GM12873 (cell line): ENCODE results near the gene FMN2.
A peak's percentile ranks its signal among the peaks of the same experiment; 100 is the strongest.

ENCODE experiments used
- TF ChIP-seq, protein P1 (sequence below): IDR thresholded peaks from 2 replicates; pipeline ENCODE4 v1.5.1; 2012; ENCODE audit warnings: low read depth, mild to moderate bottlenecking, moderate library complexity, low read length, control low read depth; ENCODE audit not compliant: insufficient read depth; ENCODE audit errors: missing control alignments

The FMN2 gene

DNA sequence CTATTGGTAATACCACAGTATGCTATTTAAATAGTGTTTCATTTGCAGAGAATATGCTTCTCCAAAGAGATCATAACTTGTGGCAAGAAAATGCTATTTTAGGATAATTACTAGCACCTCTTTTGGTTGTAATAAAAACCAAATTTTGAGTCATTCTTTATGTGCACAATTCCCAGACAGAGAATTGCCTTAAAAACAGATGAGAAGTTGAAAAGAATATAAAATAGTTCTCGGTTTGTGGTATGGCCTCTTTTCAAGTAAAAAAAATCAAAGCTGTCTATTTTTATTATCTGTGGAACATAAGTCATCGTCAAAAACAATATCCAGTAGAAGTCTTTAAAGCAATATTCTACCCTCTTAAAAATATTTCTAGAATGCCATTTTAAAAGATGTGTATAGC is 334.4 kb downstream of the FMN2 start:
- TF ChIP-seq, protein P1, sequence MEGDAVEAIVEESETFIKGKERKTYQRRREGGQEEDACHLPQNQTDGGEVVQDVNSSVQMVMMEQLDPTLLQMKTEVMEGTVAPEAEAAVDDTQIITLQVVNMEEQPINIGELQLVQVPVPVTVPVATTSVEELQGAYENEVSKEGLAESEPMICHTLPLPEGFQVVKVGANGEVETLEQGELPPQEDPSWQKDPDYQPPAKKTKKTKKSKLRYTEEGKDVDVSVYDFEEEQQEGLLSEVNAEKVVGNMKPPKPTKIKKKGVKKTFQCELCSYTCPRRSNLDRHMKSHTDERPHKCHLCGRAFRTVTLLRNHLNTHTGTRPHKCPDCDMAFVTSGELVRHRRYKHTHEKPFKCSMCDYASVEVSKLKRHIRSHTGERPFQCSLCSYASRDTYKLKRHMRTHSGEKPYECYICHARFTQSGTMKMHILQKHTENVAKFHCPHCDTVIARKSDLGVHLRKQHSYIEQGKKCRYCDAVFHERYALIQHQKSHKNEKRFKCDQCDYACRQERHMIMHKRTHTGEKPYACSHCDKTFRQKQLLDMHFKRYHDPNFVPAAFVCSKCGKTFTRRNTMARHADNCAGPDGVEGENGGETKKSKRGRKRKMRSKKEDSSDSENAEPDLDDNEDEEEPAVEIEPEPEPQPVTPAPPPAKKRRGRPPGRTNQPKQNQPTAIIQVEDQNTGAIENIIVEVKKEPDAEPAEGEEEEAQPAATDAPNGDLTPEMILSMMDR: no peak

DNA sequence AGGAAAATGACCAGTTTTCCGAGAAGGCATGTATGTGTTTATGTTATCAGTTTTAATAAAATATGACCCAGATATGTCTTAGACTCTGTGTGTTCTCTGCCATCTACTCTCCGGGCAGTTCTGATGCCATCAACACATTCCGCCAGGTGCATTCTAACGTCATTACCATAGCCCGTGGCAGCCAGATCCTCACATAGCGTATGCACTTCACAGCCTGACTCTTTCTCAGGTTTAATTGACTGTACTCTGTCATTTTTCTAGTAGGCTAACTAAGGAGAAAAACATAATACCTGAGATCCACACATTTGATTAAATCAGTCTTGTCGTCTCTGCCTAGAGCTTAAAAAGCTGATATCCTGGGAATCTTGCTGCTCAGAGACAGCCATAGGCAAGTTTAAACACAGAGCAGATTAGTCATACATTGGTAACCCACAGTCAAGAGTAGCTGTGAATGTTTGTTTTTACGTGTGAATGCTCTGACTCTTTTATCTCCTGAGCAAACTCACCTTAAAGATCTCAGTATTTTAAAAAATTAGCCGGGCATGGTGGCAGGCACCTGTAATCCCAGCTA is 344.4 kb downstream of the FMN2 start:
- TF ChIP-seq, protein P1: no peak

GRCh38 chr1:240441669-240442068 is 350.0 kb downstream of the FMN2 start:
- TF ChIP-seq, protein P1: no peak

- TF ChIP-seq, protein P1: no peak
These were observed 353.7 kb downstream of the FMN2 start for GRCh38 chr1:240445369-240445768.

DNA sequence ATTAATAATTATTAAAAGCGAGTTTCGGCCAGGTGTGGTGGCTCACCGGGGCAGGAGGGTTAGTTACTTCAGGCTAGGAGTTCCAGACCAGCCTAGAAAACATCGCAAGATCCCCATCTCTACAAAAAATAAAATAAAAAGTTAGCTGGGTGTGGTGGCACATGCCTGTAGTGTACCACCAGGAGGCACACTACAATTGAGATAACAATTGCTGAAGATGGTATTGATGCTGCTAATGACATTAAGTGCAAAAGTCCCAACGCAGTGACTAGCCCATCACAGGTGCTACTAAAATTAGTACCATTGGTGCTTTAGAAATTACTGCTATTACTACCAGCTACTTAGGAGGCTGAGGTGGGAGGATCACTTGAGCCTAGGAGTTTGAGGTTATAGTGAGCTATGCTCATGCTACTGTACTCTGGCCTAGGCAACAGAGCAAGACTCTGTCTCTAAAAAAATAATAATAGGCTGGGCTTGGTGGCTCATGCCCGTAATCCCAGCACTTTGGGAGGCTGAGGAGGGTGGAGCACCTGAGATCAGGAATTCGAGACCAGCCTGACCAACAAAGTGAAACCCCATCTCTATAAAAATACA is 363.6 kb downstream of the FMN2 start:
- TF ChIP-seq, protein P1: peak; percentile 17

GRCh38 chr1:240457203-240457602 is 365.5 kb downstream of the FMN2 start:
- TF ChIP-seq, protein P1: no peak

DNA sequence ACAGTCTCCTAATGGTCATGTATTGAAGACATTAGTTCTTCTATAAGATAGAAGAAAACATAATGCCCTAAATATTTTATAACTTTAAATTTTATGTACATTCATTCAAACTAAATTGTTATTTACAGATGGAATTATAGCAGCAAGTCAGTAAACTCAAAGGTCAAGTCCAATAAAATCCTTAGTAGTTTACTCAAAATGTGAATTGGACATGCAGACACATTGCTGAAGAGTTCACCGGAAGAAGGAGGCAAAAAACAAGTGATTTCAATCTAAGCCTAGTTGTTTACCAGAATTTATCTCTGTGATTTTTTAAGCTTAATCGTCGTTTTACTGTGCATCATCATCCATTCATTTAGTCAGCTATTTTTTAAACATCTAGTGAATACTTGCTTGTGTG is 370.6 kb downstream of the FMN2 start:
- TF ChIP-seq, protein P1: no peak
